ENCODE data around the gene LRRC1.
A peak's percentile ranks its signal among the peaks of the same experiment; 100 is the strongest.

Gene LRRC1

GRCh38 chr6:53828215-53828614 lies 33.4 kb downstream of the LRRC1 start:
- H3K36me3 Mint-ChIP-seq (ENCODE audit: low read depth): no peaks in the 10 kb centered on the region
- no peaks in the 10 kb centered on the region for H3K9me3 Mint-ChIP-seq
- no peaks in the 10 kb centered on the region for H3K27me3 Mint-ChIP-seq (ENCODE audit: low read depth)
- TF ChIP-seq CTCF (IDR thresholded peaks at IDR 0.05; ENCODE audit: unreplicated experiment in 3 of 3): no peak
- no peak overlapping the region for H3K4me3 Mint-ChIP-seq
- H3K4me1 Mint-ChIP-seq: peaks cover 42% of the 10 kb centered on the region
- H3K27ac Mint-ChIP-seq: no peak overlapping the region

- no peak for TF ChIP-seq CTCF (IDR thresholded peaks at IDR 0.05; ENCODE audit: unreplicated experiment in 3 of 3)
- Mint-ChIP-seq H3K27ac (no peak overlapping the region), H3K9me3 (no peaks in the 10 kb centered on the region), H3K36me3 (ENCODE audit: low read depth) (no peaks in the 10 kb centered on the region), H3K27me3 (ENCODE audit: low read depth) (no peaks in the 10 kb centered on the region), H3K4me3 (no peak overlapping the region), H3K4me1 (peaks cover 39% of the 10 kb centered on the region)
Measured at GRCh38 chr6:53828966-53829697, 34.3 kb downstream of the LRRC1 start.

GRCh38 chr6:53829698-53830221 lies 35.0 kb downstream of the LRRC1 start:
- Mint-ChIP-seq H3K27me3 (ENCODE audit: low read depth) (no peaks in the 10 kb centered on the region), H3K9me3 (no peaks in the 10 kb centered on the region), H3K36me3 (ENCODE audit: low read depth) (no peaks in the 10 kb centered on the region), H3K4me3 (no peak overlapping the region), H3K4me1 (peaks cover 40% of the 10 kb centered on the region), H3K27ac (peak overlapping the region in 1 of 3 experiments; percentile 15)
- no peak for TF ChIP-seq CTCF (IDR thresholded peaks at IDR 0.05; ENCODE audit: unreplicated experiment in 3 of 3)

- no peaks in the 10 kb centered on the region for H3K36me3 Mint-ChIP-seq (ENCODE audit: low read depth)
- no peaks in the 10 kb centered on the region for H3K9me3 Mint-ChIP-seq
- no peak for TF ChIP-seq CTCF (IDR thresholded peaks at IDR 0.05; ENCODE audit: unreplicated experiment in 3 of 3)
- H3K27me3 Mint-ChIP-seq (ENCODE audit: low read depth): no peaks in the 10 kb centered on the region
- no peak overlapping the region for H3K27ac Mint-ChIP-seq
- H3K4me1 Mint-ChIP-seq: peaks cover 40% of the 10 kb centered on the region
- H3K4me3 Mint-ChIP-seq: no peak overlapping the region
Measured at GRCh38 chr6:53830366-53830765, 35.6 kb downstream of the LRRC1 start.

GRCh38 chr6:53831081-53831869 lies 36.5 kb downstream of the LRRC1 start:
- no peaks in the 10 kb centered on the region for H3K9me3 Mint-ChIP-seq
- no peaks in the 10 kb centered on the region for H3K27me3 Mint-ChIP-seq (ENCODE audit: low read depth)
- H3K27ac Mint-ChIP-seq: no peak overlapping the region
- peaks cover 40% of the 10 kb centered on the region for H3K4me1 Mint-ChIP-seq
- H3K4me3 Mint-ChIP-seq: no peak overlapping the region
- no peak for TF ChIP-seq CTCF (IDR thresholded peaks at IDR 0.05; ENCODE audit: unreplicated experiment in 3 of 3)
- H3K36me3 Mint-ChIP-seq (ENCODE audit: low read depth): no peaks in the 10 kb centered on the region
